Measurements from ENCODE around the gene TMEM154. TPM values are rescaled to one million over a fixed set of nuclear protein-coding genes. Genes with fewer than 3 reads are reported as not detected.

Gene TMEM154, protein sequence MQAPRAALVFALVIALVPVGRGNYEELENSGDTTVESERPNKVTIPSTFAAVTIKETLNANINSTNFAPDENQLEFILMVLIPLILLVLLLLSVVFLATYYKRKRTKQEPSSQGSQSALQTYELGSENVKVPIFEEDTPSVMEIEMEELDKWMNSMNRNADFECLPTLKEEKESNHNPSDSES
- total RNA-seq: 1.6 TPM in 2 replicates

DNA sequence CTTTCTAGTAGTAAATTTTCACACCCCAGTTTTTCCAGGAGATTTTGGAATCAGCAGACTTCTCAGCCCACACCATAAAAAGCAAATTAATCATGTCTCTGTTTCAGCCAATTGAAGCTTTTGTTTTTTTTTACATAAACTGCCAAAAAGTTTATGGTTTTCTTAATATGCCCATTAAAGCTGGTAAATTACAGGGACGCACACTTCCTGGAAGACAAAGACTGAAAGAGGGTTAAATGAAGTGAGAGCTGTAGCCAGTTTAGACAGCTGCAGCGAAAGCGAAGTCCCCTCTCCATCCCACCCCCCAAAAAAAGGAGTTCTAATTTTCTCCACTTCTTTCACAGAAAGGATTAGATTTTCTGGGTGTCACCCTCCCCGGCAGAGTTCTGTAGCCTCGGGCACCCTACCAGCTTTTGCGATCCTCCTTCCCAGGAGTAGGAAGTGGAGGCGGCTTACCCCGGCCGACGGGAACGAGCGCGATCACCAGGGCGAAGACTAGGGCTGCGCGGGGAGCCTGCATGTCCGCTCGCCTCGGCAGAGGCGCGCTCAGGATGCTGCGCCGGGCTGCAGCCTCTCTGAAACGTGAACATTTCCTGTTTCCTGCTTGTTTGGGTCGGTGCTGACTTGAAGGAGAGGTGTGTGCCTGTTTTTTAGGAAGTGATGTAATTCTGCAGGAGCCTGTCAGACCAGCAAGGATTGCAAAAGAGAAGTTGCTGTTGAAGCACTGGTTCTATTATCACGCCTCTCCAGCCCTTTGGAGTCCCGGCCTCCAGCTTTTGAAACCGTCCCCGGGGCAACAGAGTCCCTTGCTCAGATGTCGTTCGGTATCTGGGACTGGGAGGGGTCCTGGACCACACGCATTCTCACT lies at the start of gene TMEM154:
Gene TMEM154, minus strand, starts transcription at position 584 of the 868 bp plus-strand sequence. Its CDS starts 64 bp downstream, at position 520.

Other genes starting within 250 kb of the TMEM154 start
- gene FBXW7, start 143.9 kb downstream of the TMEM154 start, total RNA-seq: 22.6 and 30.5 TPM in 2 replicates
- 0.06 and 0.24 TPM in 2 replicates for gene TIGD4, start 99.7 kb upstream of the TMEM154 start, total RNA-seq
- gene ARFIP1, start 100.0 kb upstream of the TMEM154 start, total RNA-seq: 19.8 and 31.7 TPM in 2 replicates

All from cardiac ventricle fibroblast (primary cell).